Measurements from ENCODE around the gene AP1M1.

The AP1M1 gene

DNA sequence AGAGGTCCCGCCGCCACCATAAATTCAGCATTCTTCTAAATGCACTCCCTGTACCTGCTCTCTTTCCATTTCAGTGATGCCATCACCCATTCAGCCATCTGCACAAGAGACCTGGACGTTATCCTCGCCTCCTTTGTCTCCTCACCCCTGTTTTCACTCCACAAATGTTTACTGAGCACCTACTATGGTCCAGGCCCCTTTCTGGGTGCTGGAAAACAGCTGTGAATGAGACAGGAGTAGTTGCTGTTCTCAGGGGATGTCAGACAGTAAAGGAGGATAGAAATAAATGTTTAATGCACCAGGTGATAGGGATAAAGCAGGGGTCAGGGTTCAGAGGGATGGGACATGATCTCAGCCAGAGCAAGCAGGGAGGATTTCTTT is 3.3 kb downstream of the AP1M1 start:
- WGBS, 2 donors (ENCODE audit: extremely low coverage in 2 of 2, insufficient read length in 2 of 2, insufficient replicate concordance in 1 of 2) = no CpG with 5 or more reads among the region's 4 CpGs
- peaks cover 26 to 58% of the 10 kb centered on the region in 2 donors for H3K36me3 ChIP-seq (replicated peaks in 1 of 2; ENCODE audit: control insufficient read depth in 2 of 2, insufficient read depth in 2 of 2, low read length in 2 of 2)

DNA sequence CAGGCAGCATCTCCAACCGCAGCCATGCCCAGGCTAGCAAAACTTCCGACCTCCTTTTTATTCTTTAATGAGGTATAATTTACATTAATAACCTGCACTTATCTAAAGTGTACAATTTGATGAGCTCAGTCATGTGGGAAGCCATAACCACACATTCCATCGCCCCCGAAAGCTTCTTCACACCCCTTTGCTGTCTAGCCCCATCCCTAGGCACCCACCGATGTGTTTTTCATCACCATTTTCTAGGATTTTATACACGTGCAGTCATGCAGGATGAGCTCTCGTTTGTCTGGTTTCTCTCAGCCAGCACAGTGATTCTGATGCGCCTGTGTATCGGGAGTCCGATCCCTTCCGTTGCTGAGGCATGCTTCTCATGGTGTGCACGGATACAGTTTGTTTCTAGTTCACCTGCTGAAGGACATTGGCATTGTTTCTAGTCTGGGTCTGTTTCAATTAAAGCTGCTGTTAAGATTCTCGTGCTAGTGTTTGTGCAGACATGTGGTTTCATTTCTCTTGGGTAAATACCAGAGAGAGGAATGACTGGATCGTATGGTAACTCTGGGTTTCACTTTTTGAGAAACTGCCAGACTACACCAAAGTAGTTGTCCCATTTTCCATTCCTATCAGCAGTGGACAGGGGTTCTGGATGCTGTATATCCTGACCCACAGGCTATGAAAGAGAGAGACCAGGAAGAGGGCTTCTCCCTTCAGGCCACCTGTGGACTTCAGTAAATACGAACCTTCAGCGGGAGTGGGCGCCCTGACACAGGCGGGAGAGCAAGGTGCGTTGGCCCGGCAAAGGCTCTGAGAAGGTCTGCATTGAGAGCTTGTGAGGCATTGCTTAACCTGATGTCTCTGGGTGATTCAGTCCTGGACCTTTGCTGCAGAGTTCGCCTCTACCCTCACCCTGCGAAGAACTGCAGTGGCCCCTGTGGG is 4.9 kb downstream of the AP1M1 start:
- no peak overlapping the region for H4K91ac ChIP-seq (ENCODE audit: low read depth, low read length, poor library complexity)
- H2BK5ac ChIP-seq (ENCODE audit: low read length) = no peak overlapping the region
- H3K18ac ChIP-seq (ENCODE audit: low read length) = no peak overlapping the region
- no peak overlapping the region for H3K4me3 ChIP-seq (ENCODE audit: low read length in 2 of 2)
- H3K27ac ChIP-seq (replicated peaks; ENCODE audit: low read length) = no peak overlapping the region
- DNase-seq (ENCODE audit: low spot score) = no peak
- no peak overlapping the region for H2BK15ac ChIP-seq (ENCODE audit: low read length)
- H3K9me3 ChIP-seq (replicated peaks in 1 of 2; ENCODE audit: control insufficient read depth in 2 of 2, insufficient read depth in 1 of 2, low read depth in 1 of 2, low read length in 2 of 2) = no peaks in the 10 kb centered on the region
- H3K4me1 ChIP-seq (ENCODE audit: control insufficient read depth in 2 of 2, insufficient read depth in 1 of 2, low read depth in 1 of 2, low read length in 2 of 2) = peaks cover 2 to 3% of the 10 kb centered on the region in 2 donors
- no peak overlapping the region for H3K9ac ChIP-seq (ENCODE audit: low read depth, low read length, poor library complexity)
- H3K4me2 ChIP-seq (ENCODE audit: insufficient read depth, low read length, poor library complexity, severe bottlenecking) = no peak overlapping the region
- peaks cover 32 to 74% of the 10 kb centered on the region in 2 donors for H3K36me3 ChIP-seq (replicated peaks in 1 of 2; ENCODE audit: control insufficient read depth in 2 of 2, insufficient read depth in 2 of 2, low read length in 2 of 2)
- no peak overlapping the region for H3K23ac ChIP-seq (ENCODE audit: low read depth, low read length, poor library complexity)
- no peak overlapping the region for H2AFZ ChIP-seq (ENCODE audit: low read length)
- H3K79me1 ChIP-seq (ENCODE audit: low read depth, low read length) = peaks cover 9% of the 10 kb centered on the region
- no peak overlapping the region for H3K14ac ChIP-seq (ENCODE audit: low read length)
- no peak overlapping the region for H4K8ac ChIP-seq (ENCODE audit: low read depth, low read length)
- no peak overlapping the region for H3K4ac ChIP-seq (ENCODE audit: low read length)
- WGBS, 2 donors (ENCODE audit: extremely low coverage in 2 of 2, insufficient read length in 2 of 2, insufficient replicate concordance in 1 of 2) = no CpG with 5 or more reads among the region's 22 CpGs
- no peak overlapping the region for H2BK120ac ChIP-seq (ENCODE audit: low read depth, low read length)
- H2BK12ac ChIP-seq (ENCODE audit: low read length) = no peak overlapping the region
- H2AK5ac ChIP-seq (ENCODE audit: low read depth, low read length) = no peak overlapping the region
- no peaks in the 10 kb centered on the region for H3K27me3 ChIP-seq (ENCODE audit: control insufficient read depth in 3 of 3, insufficient read depth in 3 of 3, low read depth in 1 of 3, low read length in 3 of 3)

More for the DNA sequence above, 3.3 kb downstream of the AP1M1 start:
- Histone ChIP-seq H3K23ac (ENCODE audit: low read depth, low read length, poor library complexity) (no peak overlapping the region), H3K4me2 (ENCODE audit: insufficient read depth, low read length, poor library complexity, severe bottlenecking) (no peak overlapping the region), H2BK12ac (ENCODE audit: low read length) (no peak overlapping the region), H2AK5ac (ENCODE audit: low read depth, low read length) (no peak overlapping the region), H2BK120ac (ENCODE audit: low read depth, low read length) (no peak overlapping the region), H3K4ac (ENCODE audit: low read length) (no peak overlapping the region), H2AFZ (ENCODE audit: low read length) (no peak overlapping the region), H4K91ac (ENCODE audit: low read depth, low read length, poor library complexity) (no peak overlapping the region), H2BK5ac (ENCODE audit: low read length) (no peak overlapping the region), H3K4me3 (ENCODE audit: low read length in 2 of 2) (no peak overlapping the region), H4K8ac (ENCODE audit: low read depth, low read length) (no peak overlapping the region), H3K27ac (replicated peaks; ENCODE audit: low read length) (no peak overlapping the region), H3K4me1 (ENCODE audit: control insufficient read depth in 2 of 2, insufficient read depth in 1 of 2, low read depth in 1 of 2, low read length in 2 of 2) (peaks cover 2 to 3% of the 10 kb centered on the region in 2 donors), H2BK15ac (ENCODE audit: low read length) (no peak overlapping the region), H3K27me3 (ENCODE audit: control insufficient read depth in 3 of 3, insufficient read depth in 3 of 3, low read depth in 1 of 3, low read length in 3 of 3) (no peaks in the 10 kb centered on the region), H3K79me1 (ENCODE audit: low read depth, low read length) (peaks cover 9% of the 10 kb centered on the region), H3K14ac (ENCODE audit: low read length) (no peak overlapping the region), H3K9ac (ENCODE audit: low read depth, low read length, poor library complexity) (no peak overlapping the region), H3K9me3 (replicated peaks in 1 of 2; ENCODE audit: control insufficient read depth in 2 of 2, insufficient read depth in 1 of 2, low read depth in 1 of 2, low read length in 2 of 2) (no peaks in the 10 kb centered on the region), H3K18ac (ENCODE audit: low read length) (no peak overlapping the region)
- no peak for DNase-seq (ENCODE audit: low spot score)

DNA sequence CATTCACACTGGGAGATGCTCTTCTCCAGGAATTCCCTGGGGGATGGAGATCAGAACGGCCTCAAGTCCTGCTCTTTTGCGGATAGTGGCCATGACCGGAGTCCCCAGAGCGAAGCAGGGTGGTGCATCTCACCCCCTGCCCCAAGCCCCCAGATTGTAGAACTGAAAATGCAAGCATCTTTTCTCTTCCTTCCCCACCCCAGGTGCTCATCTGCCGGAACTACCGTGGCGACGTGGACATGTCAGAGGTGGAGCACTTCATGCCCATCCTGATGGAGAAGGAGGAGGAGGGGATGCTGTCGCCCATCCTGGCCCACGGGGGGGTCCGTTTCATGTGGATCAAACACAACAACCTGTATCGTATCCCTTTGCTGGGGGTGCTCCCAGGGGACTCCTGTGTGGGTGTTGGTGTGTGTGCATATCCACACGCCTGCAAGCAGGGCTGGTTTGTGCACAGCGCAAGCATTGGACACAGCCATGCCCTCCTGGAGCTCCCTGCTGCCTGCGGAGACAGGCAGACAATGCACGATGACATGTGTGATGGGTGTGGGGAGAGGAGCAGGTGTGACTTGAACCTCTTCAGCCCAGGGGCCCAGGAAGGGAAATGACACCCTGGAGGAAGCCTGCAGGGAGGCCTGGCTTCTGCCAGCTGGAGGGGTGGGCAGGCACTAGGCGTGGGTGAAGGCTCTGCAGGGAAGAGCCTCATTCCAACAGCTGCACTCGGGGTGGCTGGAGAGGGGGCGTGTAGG is 5.7 kb downstream of the AP1M1 start:
- Histone ChIP-seq H3K18ac (ENCODE audit: low read length) (no peak overlapping the region), H3K9ac (ENCODE audit: low read depth, low read length, poor library complexity) (peak overlapping the region; percentile 17), H3K4me3 (ENCODE audit: low read length in 2 of 2) (no peak overlapping the region), H3K4ac (ENCODE audit: low read length) (no peak overlapping the region), H4K91ac (ENCODE audit: low read depth, low read length, poor library complexity) (no peak overlapping the region), H3K79me1 (ENCODE audit: low read depth, low read length) (peaks cover 7% of the 10 kb centered on the region), H3K14ac (ENCODE audit: low read length) (no peak overlapping the region), H4K8ac (ENCODE audit: low read depth, low read length) (no peak overlapping the region), H2BK5ac (ENCODE audit: low read length) (no peak overlapping the region), H3K36me3 (replicated peaks in 1 of 2; ENCODE audit: control insufficient read depth in 2 of 2, insufficient read depth in 2 of 2, low read length in 2 of 2) (peaks cover 38 to 82% of the 10 kb centered on the region in 2 donors), H3K9me3 (replicated peaks in 1 of 2; ENCODE audit: control insufficient read depth in 2 of 2, insufficient read depth in 1 of 2, low read depth in 1 of 2, low read length in 2 of 2) (no peaks in the 10 kb centered on the region), H3K27ac (replicated peaks; ENCODE audit: low read length) (no peak overlapping the region), H2AFZ (ENCODE audit: low read length) (no peak overlapping the region), H2AK5ac (ENCODE audit: low read depth, low read length) (no peak overlapping the region), H2BK120ac (ENCODE audit: low read depth, low read length) (no peak overlapping the region), H3K4me1 (ENCODE audit: control insufficient read depth in 2 of 2, insufficient read depth in 1 of 2, low read depth in 1 of 2, low read length in 2 of 2) (peaks cover 2 to 3% of the 10 kb centered on the region in 2 donors), H3K4me2 (ENCODE audit: insufficient read depth, low read length, poor library complexity, severe bottlenecking) (no peak overlapping the region), H2BK15ac (ENCODE audit: low read length) (no peak overlapping the region), H3K23ac (ENCODE audit: low read depth, low read length, poor library complexity) (no peak overlapping the region), H3K27me3 (ENCODE audit: control insufficient read depth in 3 of 3, insufficient read depth in 3 of 3, low read depth in 1 of 3, low read length in 3 of 3) (no peaks in the 10 kb centered on the region), H2BK12ac (ENCODE audit: low read length) (no peak overlapping the region)
- no CpG with 5 or more reads among the region's 19 CpGs for WGBS, 2 donors (ENCODE audit: extremely low coverage in 2 of 2, insufficient read length in 2 of 2, insufficient replicate concordance in 1 of 2)
- DNase-seq (ENCODE audit: low spot score) = no peak

DNA sequence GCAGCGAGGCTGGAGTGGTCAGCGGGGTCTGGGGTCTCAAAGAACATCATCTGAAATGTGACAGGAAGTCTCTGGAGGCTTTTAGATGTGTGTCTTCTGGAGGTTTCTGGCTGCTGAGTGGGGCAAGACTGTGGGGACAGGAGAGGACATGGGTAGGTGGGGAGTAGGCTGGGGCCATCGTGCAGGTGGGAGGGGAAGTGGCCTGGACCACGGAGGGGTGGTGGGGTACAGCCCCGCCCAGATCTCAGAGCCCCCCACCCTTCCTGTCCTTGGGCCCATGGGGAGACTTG is 6.2 kb downstream of the AP1M1 start:
- Histone ChIP-seq H3K27me3 (ENCODE audit: control insufficient read depth in 3 of 3, insufficient read depth in 3 of 3, low read depth in 1 of 3, low read length in 3 of 3) (no peaks in the 10 kb centered on the region), H3K36me3 (replicated peaks in 1 of 2; ENCODE audit: control insufficient read depth in 2 of 2, insufficient read depth in 2 of 2, low read length in 2 of 2) (peaks cover 42 to 88% of the 10 kb centered on the region in 2 donors), H3K27ac (replicated peaks; ENCODE audit: low read length) (no peak overlapping the region)

More for the DNA sequence above, 6.2 kb downstream of the AP1M1 start:
- H3K4me1 ChIP-seq (ENCODE audit: control insufficient read depth in 2 of 2, insufficient read depth in 1 of 2, low read depth in 1 of 2, low read length in 2 of 2) = no peaks in the 10 kb centered on the region
- no peak overlapping the region for H3K23ac ChIP-seq (ENCODE audit: low read depth, low read length, poor library complexity)
- H4K8ac ChIP-seq (ENCODE audit: low read depth, low read length) = no peak overlapping the region
- H3K4me2 ChIP-seq (ENCODE audit: insufficient read depth, low read length, poor library complexity, severe bottlenecking) = no peak overlapping the region
- no peak overlapping the region for H2BK15ac ChIP-seq (ENCODE audit: low read length)
- H3K4me3 ChIP-seq (ENCODE audit: low read length in 2 of 2) = no peak overlapping the region
- H3K9me3 ChIP-seq (replicated peaks in 1 of 2; ENCODE audit: control insufficient read depth in 2 of 2, insufficient read depth in 1 of 2, low read depth in 1 of 2, low read length in 2 of 2) = no peaks in the 10 kb centered on the region
- no peak overlapping the region for H4K91ac ChIP-seq (ENCODE audit: low read depth, low read length, poor library complexity)
- H3K9ac ChIP-seq (ENCODE audit: low read depth, low read length, poor library complexity) = peak overlapping the region; percentile 17
- H3K18ac ChIP-seq (ENCODE audit: low read length) = no peak overlapping the region
- H2AK5ac ChIP-seq (ENCODE audit: low read depth, low read length) = no peak overlapping the region
- H2AFZ ChIP-seq (ENCODE audit: low read length) = no peak overlapping the region
- H3K14ac ChIP-seq (ENCODE audit: low read length) = no peak overlapping the region
- H2BK120ac ChIP-seq (ENCODE audit: low read depth, low read length) = no peak overlapping the region
- no peak overlapping the region for H2BK5ac ChIP-seq (ENCODE audit: low read length)
- peaks cover 5% of the 10 kb centered on the region for H3K79me1 ChIP-seq (ENCODE audit: low read depth, low read length)
- no peak for DNase-seq (ENCODE audit: low spot score)
- no CpG with 5 or more reads among the region's 5 CpGs for WGBS, 2 donors (ENCODE audit: extremely low coverage in 2 of 2, insufficient read length in 2 of 2, insufficient replicate concordance in 1 of 2)
- H3K4ac ChIP-seq (ENCODE audit: low read length) = no peak overlapping the region
- no peak overlapping the region for H2BK12ac ChIP-seq (ENCODE audit: low read length)

All from neuronal stem cell (in vitro differentiated cells).